Ascending aorta (tissue), 2 donors: ENCODE data around the gene XIST. TPM values are rescaled to one million over a fixed set of nuclear protein-coding genes. Genes with fewer than 3 reads are reported as not detected.

Source experiments
- DNase-seq, 2 donors: peaks; one replicate each; pipeline ENCODE4 v3.0.0-alpha.2; 2019; ENCODE audit warnings: low spot score in 2 of 2
- H3K27ac ChIP-seq, 2 donors: fragments of 200-600 bp; sonication (generic); one replicate each; pipeline ENCODE4 v1.5.1; 2016 to 2017; ENCODE audit warnings: mild to moderate bottlenecking in 1 of 2
- H3K27me3 ChIP-seq: fragments of 200-600 bp; sonication (generic); one replicate; pipeline ENCODE4 v1.5.1; 2017
- H3K36me3 ChIP-seq, 2 donors: fragments of 200-600 bp; sonication (generic); one replicate each; pipeline ENCODE4 v1.5.1; 2016
- H3K4me1 ChIP-seq, 2 donors: fragments of 200-600 bp; sonication (generic); one replicate each; pipeline ENCODE4 v1.5.1; 2016 to 2017; ENCODE audit warnings: mild to moderate bottlenecking in 1 of 2
- H3K4me3 ChIP-seq, 2 donors: fragments of 200-600 bp; sonication (generic); one replicate each; pipeline ENCODE4 v1.5.1; 2016 to 2017; ENCODE audit warnings: mild to moderate bottlenecking in 1 of 2
- H3K9me3 ChIP-seq, 2 donors: fragments of 200-600 bp; sonication (generic); one replicate each; pipeline ENCODE4 v1.5.1; 2016
- intact Hi-C: fragments of 100-400 bp; cut with DNase I; formaldehyde crosslinking; loops from one replicate; pipeline ENCODE4 v1.15.1; 2023
- total RNA-seq: library from RNA; depleted of rRNA; stranded (reverse); fragments of >200 nt; gene quantifications from one replicate; pipeline ENCODE4 v1.1.0, GENCODE V29; 2016
- TF ChIP-seq, protein P1 (sequence below), 3 experiments: fragments of 200-600 bp in 2 of 3; fragments of 450-650 bp in 1 of 3; sonication (generic) in 2 of 3; IDR thresholded peaks; one replicate each; pipeline ENCODE4 v1.5.1; 2016 to 2019; ENCODE audit warnings: antibody characterized with exemption in 3 of 3, mild to moderate bottlenecking in 1 of 3, moderate library complexity in 1 of 3

The XIST gene
- total RNA-seq, 1 donor from 2014 or later: 271 TPM

- TF ChIP-seq, protein P1, sequence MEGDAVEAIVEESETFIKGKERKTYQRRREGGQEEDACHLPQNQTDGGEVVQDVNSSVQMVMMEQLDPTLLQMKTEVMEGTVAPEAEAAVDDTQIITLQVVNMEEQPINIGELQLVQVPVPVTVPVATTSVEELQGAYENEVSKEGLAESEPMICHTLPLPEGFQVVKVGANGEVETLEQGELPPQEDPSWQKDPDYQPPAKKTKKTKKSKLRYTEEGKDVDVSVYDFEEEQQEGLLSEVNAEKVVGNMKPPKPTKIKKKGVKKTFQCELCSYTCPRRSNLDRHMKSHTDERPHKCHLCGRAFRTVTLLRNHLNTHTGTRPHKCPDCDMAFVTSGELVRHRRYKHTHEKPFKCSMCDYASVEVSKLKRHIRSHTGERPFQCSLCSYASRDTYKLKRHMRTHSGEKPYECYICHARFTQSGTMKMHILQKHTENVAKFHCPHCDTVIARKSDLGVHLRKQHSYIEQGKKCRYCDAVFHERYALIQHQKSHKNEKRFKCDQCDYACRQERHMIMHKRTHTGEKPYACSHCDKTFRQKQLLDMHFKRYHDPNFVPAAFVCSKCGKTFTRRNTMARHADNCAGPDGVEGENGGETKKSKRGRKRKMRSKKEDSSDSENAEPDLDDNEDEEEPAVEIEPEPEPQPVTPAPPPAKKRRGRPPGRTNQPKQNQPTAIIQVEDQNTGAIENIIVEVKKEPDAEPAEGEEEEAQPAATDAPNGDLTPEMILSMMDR (IDR thresholded peaks at IDR 0.05): no peak
- Histone ChIP-seq H3K9me3 (no peaks in the 10 kb centered on the region), H3K27ac (no peak overlapping the region), H3K4me3 (no peak overlapping the region), H3K36me3 (peaks cover 17 to 52% of the 10 kb centered on the region in 2 donors), H3K4me1 (no peaks in the 10 kb centered on the region), H3K27me3 (no peaks in the 10 kb centered on the region)
- DNase-seq: no peak
- intact Hi-C loops: no loop called here
Observed at GRCh38 chrX:73829890-73830466, 22.5 kb downstream of the XIST start.

GRCh38 chrX:73828080-73828720 lies 24.3 kb downstream of the XIST start:
- no peak for DNase-seq
- Histone ChIP-seq H3K27ac (no peak overlapping the region), H3K36me3 (peaks cover 19 to 53% of the 10 kb centered on the region in 2 donors), H3K4me1 (no peaks in the 10 kb centered on the region), H3K4me3 (no peak overlapping the region), H3K9me3 (no peaks in the 10 kb centered on the region), H3K27me3 (no peaks in the 10 kb centered on the region)
- intact Hi-C loops: no loop called here
- TF ChIP-seq, protein P1 (IDR thresholded peaks at IDR 0.05): no peak

- TF ChIP-seq, protein P1 (IDR thresholded peaks at IDR 0.05): no peak
- no peak for DNase-seq
- peaks cover 17 to 47% of the 10 kb centered on the region in 2 donors for H3K36me3 ChIP-seq
- H3K4me1 ChIP-seq: no peaks in the 10 kb centered on the region
- H3K27ac ChIP-seq: no peak overlapping the region
- H3K27me3 ChIP-seq: no peaks in the 10 kb centered on the region
- intact Hi-C loops: no loop called here
- no peaks in the 10 kb centered on the region for H3K9me3 ChIP-seq
- no peak overlapping the region for H3K4me3 ChIP-seq
Observed at GRCh38 chrX:73827406-73827805, 25.1 kb downstream of the XIST start.

DNA sequence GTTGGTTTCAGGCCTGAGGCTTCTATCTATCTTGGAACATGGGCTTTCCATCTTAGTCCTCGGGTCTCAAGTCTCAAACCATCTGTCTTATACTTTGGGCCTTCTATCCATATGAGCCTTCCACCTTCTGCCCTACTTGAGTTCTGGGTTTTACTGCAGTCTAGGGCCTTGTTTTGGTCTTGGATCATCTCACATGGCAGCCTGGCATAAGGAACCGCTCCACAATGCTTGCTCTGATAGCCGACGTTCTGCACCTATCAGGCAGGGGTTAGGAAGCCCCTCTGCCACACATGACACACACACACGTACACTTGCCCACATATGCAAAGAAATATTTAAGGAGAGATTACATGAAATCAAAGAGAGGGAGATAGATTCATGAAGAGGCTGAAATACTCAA lies 25.5 kb downstream of the XIST start:
- no peak overlapping the region for H3K27ac ChIP-seq
- TF ChIP-seq, protein P1 (IDR thresholded peaks at IDR 0.05): no peak
- no peak overlapping the region for H3K4me3 ChIP-seq
- no peaks in the 10 kb centered on the region for H3K4me1 ChIP-seq
- no peak for DNase-seq
- intact Hi-C loops: no loop called here
- no peaks in the 10 kb centered on the region for H3K27me3 ChIP-seq
- H3K9me3 ChIP-seq: no peaks in the 10 kb centered on the region
- H3K36me3 ChIP-seq: peaks cover 17 to 47% of the 10 kb centered on the region in 2 donors

DNA sequence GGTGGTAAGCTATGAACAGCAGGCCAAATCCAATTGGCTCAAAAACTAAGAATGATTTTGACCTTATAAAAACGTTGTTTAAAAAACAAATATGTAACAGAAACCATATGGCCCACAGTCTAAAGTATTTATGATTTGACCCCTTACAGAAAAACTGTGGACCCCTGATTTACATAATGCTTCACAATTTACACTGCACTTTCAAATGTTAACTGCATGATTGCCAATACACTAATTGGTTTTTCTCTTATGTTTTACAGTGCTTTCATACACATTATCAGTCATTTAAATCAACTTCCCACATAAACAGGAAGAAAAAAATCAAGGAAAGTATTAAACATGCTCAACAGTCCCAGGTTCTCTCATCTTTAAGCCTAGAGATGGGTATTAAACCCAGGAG lies 26.9 kb downstream of the XIST start:
- no peak overlapping the region for H3K4me3 ChIP-seq
- no peaks in the 10 kb centered on the region for H3K27me3 ChIP-seq
- intact Hi-C loops: no loop called here
- DNase-seq: no peak
- H3K27ac ChIP-seq: no peak overlapping the region
- TF ChIP-seq, protein P1 (IDR thresholded peaks at IDR 0.05): no peak
- peaks cover 17 to 42% of the 10 kb centered on the region in 2 donors for H3K36me3 ChIP-seq
- H3K9me3 ChIP-seq: no peaks in the 10 kb centered on the region
- no peaks in the 10 kb centered on the region for H3K4me1 ChIP-seq
